Camera-type eye (tissue), 1 donor: ENCODE data around the gene DDX27. TPM values are rescaled to one million over a fixed set of nuclear protein-coding genes. Genes with fewer than 3 reads are reported as not detected.

Experiments used
- total RNA-seq: library from RNA; depleted of rRNA; stranded (reverse); fragments of >200 nt; gene quantifications from one replicate; pipeline ENCODE4 v1.2.3, GENCODE V29; 2014

DDX27 gene
- total RNA-seq: 30.2 TPM

GRCh38 chr20:49219091-49219923, at the start of gene DDX27:
Gene DDX27, plus strand, starts transcription at chr20:49219416. Its CDS starts 33 bp downstream, at chr20:49219449.

GRCh38 chr20:49187851-49188641, 31.2 kb upstream of the DDX27 start, which contains the start of gene STAU1:
Gene STAU1, minus strand, starts transcription at chr20:49188334. Its CDS starts 22,133 bp downstream, at chr20:49166201.

GRCh38 chr20:49278036-49278817, 59.0 kb downstream of the DDX27 start, which contains the start of gene ZNFX1:
Gene ZNFX1, minus strand, starts transcription at chr20:49278057. Its CDS starts 2,218 bp downstream, at chr20:49275839.

Other genes starting within 250 kb of the DDX27 start
- 88.4 TPM for gene CSE1L, start 173.1 kb upstream of the DDX27 start, total RNA-seq
- gene STAU1, start 31.1 kb upstream of the DDX27 start, total RNA-seq: 81.9 TPM
- gene ZNFX1, start 58.6 kb downstream of the DDX27 start, total RNA-seq: 26.5 TPM